GM19452 (cell line): Measurements from ENCODE around the gene PLGRKT.
"Not testable (repeated sequence)": the region's sequence is repeated elsewhere in the genome, so short reads cannot be mapped to it uniquely, and the experiment has no call there.

Source experiments
- ATAC-seq: cut with Tn5 transposase; IDR thresholded peaks from one replicate; pipeline ENCODE4 v1.9.1; 2021; ENCODE audit not compliant: unreplicated experiment

The PLGRKT gene

GRCh38 chr9:5433328-5433727 is 4.4 kb downstream of the PLGRKT start:
- not testable (repeated sequence) for ATAC-seq

GRCh38 chr9:5432890-5433289 is 4.8 kb downstream of the PLGRKT start:
- not testable (repeated sequence) for ATAC-seq

DNA sequence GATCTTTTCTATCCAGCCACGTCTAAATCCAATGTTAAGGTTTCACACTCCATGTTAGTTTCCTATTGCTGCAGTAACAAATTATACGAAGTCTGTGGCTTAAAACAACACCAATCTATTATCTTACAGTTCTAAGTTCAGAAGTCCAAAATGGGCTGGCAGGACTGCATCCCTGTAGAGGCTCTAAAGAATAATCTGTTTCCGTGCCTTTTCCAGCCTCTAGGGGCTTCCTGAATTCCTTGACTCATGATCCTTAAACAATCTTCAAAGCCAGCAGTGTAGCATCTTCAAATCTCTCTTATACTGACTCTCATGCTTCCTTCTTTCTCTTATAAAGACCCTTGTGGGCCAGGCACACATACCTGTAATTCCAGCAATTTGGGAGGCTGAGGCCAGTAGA is 6.8 kb downstream of the PLGRKT start:
- ATAC-seq, result no peak

- ATAC-seq, result no peak
Measured at GRCh38 chr9:5429873-5430564, 7.7 kb downstream of the PLGRKT start.

DNA sequence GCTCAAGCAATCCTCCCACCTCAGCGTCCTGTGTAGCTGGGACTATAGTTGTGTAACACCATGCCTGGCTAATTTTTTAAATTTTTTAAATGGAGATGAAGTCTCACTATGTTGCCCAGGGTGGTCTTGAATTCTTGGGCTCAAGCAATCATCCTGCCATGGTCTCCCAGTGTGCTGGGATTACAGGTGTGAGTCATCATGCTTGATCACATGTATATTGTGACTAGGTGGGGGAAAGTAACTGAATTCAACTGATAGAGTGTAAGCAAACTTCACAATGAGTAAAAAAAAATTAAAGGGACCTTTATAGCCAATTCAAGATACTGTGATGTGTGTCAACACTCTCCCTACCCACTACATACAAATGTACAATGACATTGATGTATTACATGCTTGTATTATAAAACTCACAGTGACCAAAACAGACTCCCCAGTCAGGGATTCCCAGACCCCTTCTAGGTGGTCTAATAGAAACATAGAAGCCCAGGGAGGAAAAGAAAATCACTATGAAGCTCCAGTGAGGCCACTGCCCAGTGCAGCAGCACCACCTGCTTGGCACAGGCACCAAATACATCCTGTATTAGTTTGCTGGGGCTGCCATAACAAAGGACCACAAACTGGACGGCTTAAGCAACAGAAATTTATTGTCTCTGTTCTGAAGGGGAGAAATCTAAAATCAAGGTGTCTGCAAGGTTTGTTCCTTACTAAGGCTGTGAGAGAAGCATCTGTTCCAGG is 8.8 kb downstream of the PLGRKT start:
- ATAC-seq, result no peak

GRCh38 chr9:5428172-5428571 is 9.6 kb downstream of the PLGRKT start:
- ATAC-seq, result no peak

GRCh38 chr9:5427005-5427404 is 10.7 kb downstream of the PLGRKT start:
- no peak for ATAC-seq

- no peak for ATAC-seq
Measured at GRCh38 chr9:5425006-5425628, 12.6 kb downstream of the PLGRKT start.

- no peak for ATAC-seq
Measured at GRCh38 chr9:5422276-5422675, 15.4 kb downstream of the PLGRKT start.

- no peak for ATAC-seq
Measured at GRCh38 chr9:5421163-5421562, 16.6 kb downstream of the PLGRKT start.

GRCh38 chr9:5419987-5420386 is 17.7 kb downstream of the PLGRKT start:
- ATAC-seq, result no peak

DNA sequence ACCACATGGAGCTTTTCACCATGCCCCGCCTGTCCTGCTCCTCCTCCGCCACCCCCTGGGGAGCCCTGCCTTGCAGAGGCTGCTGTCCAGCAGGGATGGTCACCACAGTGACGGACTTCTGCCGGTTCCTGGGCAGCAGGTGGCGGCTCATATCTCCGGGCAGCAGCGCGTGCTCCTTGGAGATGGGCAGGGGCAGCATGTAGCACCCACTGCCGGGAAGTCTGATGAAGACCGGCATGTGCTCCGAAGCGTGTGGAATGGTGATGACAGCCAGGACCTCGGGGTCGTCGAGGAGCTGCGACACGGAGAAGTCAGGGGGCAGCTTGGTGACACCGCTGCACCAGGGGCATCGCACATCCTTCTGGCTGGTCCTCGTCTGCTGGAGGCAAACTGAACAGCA is 19.2 kb downstream of the PLGRKT start:
- ATAC-seq, result no peak

- no peak for ATAC-seq
Measured at GRCh38 chr9:5416953-5417352, 20.8 kb downstream of the PLGRKT start.

- no peak for ATAC-seq
Measured at GRCh38 chr9:5408596-5408995, 29.1 kb downstream of the PLGRKT start.

DNA sequence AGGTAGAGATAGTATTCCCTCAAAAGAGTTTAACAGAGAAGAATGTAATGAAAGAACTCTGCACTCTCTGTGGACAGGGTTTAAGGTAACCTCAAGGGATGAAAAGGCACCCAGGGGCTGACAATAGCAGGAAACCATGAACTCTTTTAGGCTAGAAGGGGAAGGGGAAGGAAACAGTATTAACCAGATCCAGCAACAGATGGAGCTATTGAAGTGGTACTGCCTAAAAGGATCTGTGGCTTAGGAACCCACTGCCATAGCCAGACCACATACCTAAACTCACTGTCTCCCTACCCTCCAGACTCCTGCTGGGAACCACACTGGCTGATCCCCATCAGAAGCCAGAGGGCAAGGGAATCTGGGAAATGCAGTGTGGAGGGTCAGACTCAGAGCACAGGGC is 35.5 kb downstream of the PLGRKT start:
- ATAC-seq, result no peak

DNA sequence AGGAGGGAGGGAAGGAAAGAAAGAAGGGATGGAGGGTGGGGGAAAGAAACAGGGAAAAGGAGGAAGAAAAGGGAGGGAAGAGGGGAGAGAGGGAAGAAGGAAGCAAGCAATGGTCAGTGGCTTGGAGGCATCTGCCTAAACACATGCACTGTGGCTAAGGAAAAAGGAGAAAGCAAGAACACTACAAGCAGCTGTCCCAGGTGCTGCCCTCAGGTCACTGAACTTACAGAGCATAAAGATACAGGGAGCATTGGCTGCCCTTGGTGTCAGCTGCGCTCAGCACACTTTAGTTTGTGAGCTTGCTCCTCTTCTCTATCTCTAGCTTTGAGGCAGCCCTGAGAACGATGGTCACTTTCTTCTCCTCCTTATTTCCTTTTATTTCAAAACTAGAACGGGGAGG is 40.2 kb downstream of the PLGRKT start:
- ATAC-seq, result not testable (repeated sequence)

GRCh38 chr9:5395428-5395827 is 42.3 kb downstream of the PLGRKT start:
- ATAC-seq, result no peak

- ATAC-seq, result not testable (repeated sequence)
Measured at GRCh38 chr9:5393976-5394375, 43.7 kb downstream of the PLGRKT start.

GRCh38 chr9:5393497-5393896 is 44.2 kb downstream of the PLGRKT start:
- ATAC-seq, result no peak

GRCh38 chr9:5392285-5392684 is 45.4 kb downstream of the PLGRKT start:
- no peak for ATAC-seq

DNA sequence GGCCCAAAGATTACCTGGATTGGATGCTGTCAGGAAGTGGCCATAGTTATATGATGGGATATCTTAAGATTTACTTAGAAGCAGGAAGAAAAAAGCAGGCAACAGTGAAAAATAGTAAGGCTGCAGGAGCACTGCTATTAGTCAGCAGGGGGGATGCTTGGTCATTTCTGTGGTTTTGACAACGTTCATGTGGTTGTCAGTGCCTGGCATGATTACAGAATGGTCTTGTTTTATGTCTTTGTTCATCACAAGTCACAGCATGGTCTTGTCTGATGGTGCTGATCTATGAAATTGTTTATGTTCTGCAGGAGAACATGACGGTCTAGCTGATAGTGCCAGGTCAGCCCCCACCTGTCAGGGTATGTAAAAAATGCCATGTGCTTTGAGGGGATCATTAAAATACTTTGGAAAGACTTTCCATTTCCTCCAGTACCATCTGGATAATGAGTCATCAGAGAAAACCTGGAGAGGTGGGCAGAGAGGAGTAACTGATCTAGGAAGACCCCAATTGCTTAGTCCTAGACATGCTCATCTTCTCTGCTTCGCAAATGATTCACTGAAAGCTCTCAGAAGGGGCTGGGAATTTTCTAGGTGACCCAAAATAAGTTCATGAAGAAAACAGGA is 48.5 kb downstream of the PLGRKT start:
- peak; percentile 81 for ATAC-seq
